HepG2 (cell line): Measurements from ENCODE around the gene PWP1. TPM values are rescaled to one million over a fixed set of nuclear protein-coding genes. Genes with fewer than 3 reads are reported as not detected.

ENCODE experiments used
- ADNP ChIP-seq: sonication (generic); formaldehyde crosslinking; IDR thresholded peaks from 2 replicates; pipeline ENCODE4 v1.4.0; 2020; ENCODE audit warnings: missing genetic modification reagents
- ATM ChIP-seq: fragments of 450-650 bp; IDR thresholded peaks from 2 replicates; pipeline ENCODE4 v1.7.1; 2017; ENCODE audit warnings: mild to moderate bottlenecking, borderline replicate concordance
- CEBPG ChIP-seq: IDR thresholded peaks from 2 replicates; pipeline ENCODE4 v1.6.1; 2016
- DR1 ChIP-seq: sonication (generic); formaldehyde crosslinking; IDR thresholded peaks from 2 replicates; pipeline ENCODE4 v1.8.0; 2021; ENCODE audit warnings: mild to moderate bottlenecking, missing genetic modification reagents, inconsistent platforms
- FOXJ3 ChIP-seq: sonication (generic); formaldehyde crosslinking; IDR thresholded peaks from 2 replicates; pipeline ENCODE4 v1.4.0; 2020; ENCODE audit warnings: missing genetic modification reagents, mild to moderate bottlenecking, borderline replicate concordance
- GABPA ChIP-seq, 2 experiments: IDR thresholded peaks; 2 replicates each; pipeline ENCODE4 v1.6.1; 2011 to 2016; ENCODE audit warnings: low read depth in 2 of 2, low read length in 1 of 2, missing biosample characterization in 1 of 2, missing genetic modification characterization in 1 of 2
- NCOR1 ChIP-seq: fragments of 200-600 bp; sonication (generic); IDR thresholded peaks from 2 replicates; pipeline ENCODE4 v1.7.0; 2017; ENCODE audit warnings: antibody characterized with exemption, low read length, borderline replicate concordance
- POLR2A ChIP-seq, 2 experiments: IDR thresholded peaks; 2 replicates each; pipeline ENCODE4 v1.6.1; 2011; ENCODE audit warnings: low read depth in 2 of 2, low read length in 2 of 2, mild to moderate bottlenecking in 1 of 2, moderate library complexity in 1 of 2; ENCODE audit not compliant: insufficient read depth in 1 of 2
- RBAK ChIP-seq: sonication (generic); formaldehyde crosslinking; IDR thresholded peaks from 2 replicates; pipeline ENCODE4 v1.5.1; 2020; ENCODE audit warnings: mild to moderate bottlenecking, missing genetic modification reagents
- SIX1 ChIP-seq: sonication (generic); formaldehyde crosslinking; IDR thresholded peaks from 2 replicates; pipeline ENCODE4 v1.4.0; 2020; ENCODE audit warnings: missing genetic modification reagents, borderline replicate concordance
- SOX5 ChIP-seq: IDR thresholded peaks from 2 replicates; pipeline ENCODE4 v1.6.1; 2016; ENCODE audit warnings: borderline replicate concordance
- TMF1 ChIP-seq: sonication (generic); formaldehyde crosslinking; IDR thresholded peaks from 2 replicates; pipeline ENCODE4 v1.8.1; 2022; ENCODE audit warnings: low read depth, missing genetic modification reagents
- TOPORS ChIP-seq: sonication (generic); formaldehyde crosslinking; IDR thresholded peaks from 2 replicates; pipeline ENCODE4 v1.8.0; 2023; ENCODE audit warnings: mild to moderate bottlenecking, missing genetic modification reagents
- TSC22D2 ChIP-seq: sonication (generic); formaldehyde crosslinking; IDR thresholded peaks from 2 replicates; pipeline ENCODE4 v1.5.1; 2020; ENCODE audit warnings: missing genetic modification reagents, mild to moderate bottlenecking, borderline replicate concordance
- ZNF207 ChIP-seq: fragments of 450-650 bp; IDR thresholded peaks from 2 replicates; pipeline ENCODE4 v1.6.1; 2016; ENCODE audit warnings: antibody characterized with exemption, borderline replicate concordance
- ZNF317 ChIP-seq: sonication (generic); formaldehyde crosslinking; IDR thresholded peaks from 2 replicates; pipeline ENCODE4 v1.5.0; 2020; ENCODE audit warnings: mild to moderate bottlenecking, missing genetic modification reagents
- ZNF546 ChIP-seq: sonication (generic); formaldehyde crosslinking; conservative IDR thresholded peaks from 2 replicates; pipeline ENCODE4 v1.8.1; 2023; ENCODE audit warnings: mild to moderate bottlenecking, missing genetic modification reagents
- ZNF563 ChIP-seq: sonication (generic); formaldehyde crosslinking; IDR thresholded peaks from 2 replicates; pipeline ENCODE4 v1.8.0; 2022; ENCODE audit warnings: mild to moderate bottlenecking, moderate library complexity, missing genetic modification reagents
- ZNF616 ChIP-seq: sonication (generic); formaldehyde crosslinking; IDR thresholded peaks from 2 replicates; pipeline ENCODE4 v1.5.0; 2020; ENCODE audit warnings: low read depth, mild to moderate bottlenecking, missing genetic modification reagents
- ZNF644 ChIP-seq: IDR thresholded peaks from 2 replicates; pipeline ENCODE4 v1.6.1; 2016; ENCODE audit warnings: low read depth
- polyA plus RNA-seq, 8 experiments: library from polyadenylated mRNA; depleted of rRNA in 3 of 8; stranded (reverse) in 7 of 8; unstranded in 1 of 8; fragments of >200 nt; fragmentation: Illumina TruSeq in 4 of 8; extraction: Trizol in 4 of 8; gene quantifications; 2 replicates each; pipeline versions ENCODE4 v1.2.1 to v1.2.3, GENCODE V29; 2011 to 2016; ENCODE audit warnings: low read depth in 4 of 8, missing spikeins in 1 of 8, mixed read lengths in 1 of 8; ENCODE audit not compliant: insufficient read depth in 1 of 8
- total RNA-seq, 5 experiments: library from RNA; depleted of rRNA; stranded (reverse); fragments of >200 nt; fragmentation: Illumina TruSeq; extraction: Trizol; gene quantifications; 2 replicates each; pipeline ENCODE4 v1.2.3, GENCODE V29; 2016; ENCODE audit warnings: low read depth in 1 of 5
- TF ChIP-seq, protein P1 (sequence below): sonication (generic); formaldehyde crosslinking; IDR thresholded peaks from 2 replicates; pipeline ENCODE4 v1.5.0; 2020; ENCODE audit warnings: missing genetic modification reagents
- TF ChIP-seq, protein P2 (sequence below): IDR thresholded peaks from 2 replicates; pipeline ENCODE4 v1.6.1; 2018; ENCODE audit warnings: missing genetic modification reagents, mild to moderate bottlenecking, missing compliant biosample characterization
- TF ChIP-seq, protein P3 (sequence below): sonication (generic); formaldehyde crosslinking; IDR thresholded peaks from 2 replicates; pipeline ENCODE4 v1.4.0; 2020; ENCODE audit warnings: mild to moderate bottlenecking, missing genetic modification reagents
- TF ChIP-seq, protein P4 (sequence below): sonication (generic); formaldehyde crosslinking; IDR thresholded peaks from 2 replicates; pipeline ENCODE4 v1.5.0; 2020; ENCODE audit warnings: missing genetic modification reagents
- TF ChIP-seq, protein P5 (sequence below): sonication (generic); formaldehyde crosslinking; IDR thresholded peaks from 2 replicates; pipeline ENCODE4 v1.5.0; 2020; ENCODE audit warnings: mild to moderate bottlenecking, missing genetic modification reagents
- TF ChIP-seq, protein P6 (sequence below): sonication (generic); formaldehyde crosslinking; IDR thresholded peaks from 2 replicates; pipeline ENCODE4 v1.5.0; 2020; ENCODE audit warnings: missing genetic modification reagents, mild to moderate bottlenecking, borderline replicate concordance

Gene PWP1
- total and polyA plus RNA-seq, 2 of the 13 experiments (the other 11 are each of a cell fraction or from before 2014, with no cell fraction given): 65.9 to 70.2 TPM

DNA sequence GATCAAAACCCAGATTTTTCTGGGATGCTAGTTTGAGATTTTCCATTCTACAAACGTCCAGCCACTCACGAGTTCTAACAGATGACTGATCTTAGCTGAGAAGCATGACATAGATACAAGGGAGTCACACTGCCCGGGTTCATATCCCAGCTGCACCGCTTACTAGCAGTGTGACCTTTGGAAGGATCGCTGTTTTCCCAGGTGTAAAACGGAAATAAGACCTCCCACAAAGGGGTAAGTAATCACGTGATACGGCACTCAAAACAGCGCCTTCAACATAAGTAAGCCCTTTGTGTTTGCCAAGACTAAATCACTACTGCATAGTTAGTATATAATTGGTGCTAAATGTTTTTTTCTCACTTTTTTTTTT, 624 bp upstream of the PWP1 start (continued):
- TF ChIP-seq, protein P1, sequence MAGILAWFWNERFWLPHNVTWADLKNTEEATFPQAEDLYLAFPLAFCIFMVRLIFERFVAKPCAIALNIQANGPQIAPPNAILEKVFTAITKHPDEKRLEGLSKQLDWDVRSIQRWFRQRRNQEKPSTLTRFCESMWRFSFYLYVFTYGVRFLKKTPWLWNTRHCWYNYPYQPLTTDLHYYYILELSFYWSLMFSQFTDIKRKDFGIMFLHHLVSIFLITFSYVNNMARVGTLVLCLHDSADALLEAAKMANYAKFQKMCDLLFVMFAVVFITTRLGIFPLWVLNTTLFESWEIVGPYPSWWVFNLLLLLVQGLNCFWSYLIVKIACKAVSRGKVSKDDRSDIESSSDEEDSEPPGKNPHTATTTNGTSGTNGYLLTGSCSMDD (CRISPR knock-in tag): no peak
- no peak for TF ChIP-seq TOPORS (CRISPR knock-in tag)
- TF ChIP-seq GABPA (IDR thresholded peaks at IDR 0.05; ENCODE audit: low read depth, low read length): no peak
- TF ChIP-seq GABPA (CRISPR knock-in tag; IDR thresholded peaks at IDR 0.05; ENCODE audit: low read depth): peak; percentile 72
- TF ChIP-seq, protein P2, sequence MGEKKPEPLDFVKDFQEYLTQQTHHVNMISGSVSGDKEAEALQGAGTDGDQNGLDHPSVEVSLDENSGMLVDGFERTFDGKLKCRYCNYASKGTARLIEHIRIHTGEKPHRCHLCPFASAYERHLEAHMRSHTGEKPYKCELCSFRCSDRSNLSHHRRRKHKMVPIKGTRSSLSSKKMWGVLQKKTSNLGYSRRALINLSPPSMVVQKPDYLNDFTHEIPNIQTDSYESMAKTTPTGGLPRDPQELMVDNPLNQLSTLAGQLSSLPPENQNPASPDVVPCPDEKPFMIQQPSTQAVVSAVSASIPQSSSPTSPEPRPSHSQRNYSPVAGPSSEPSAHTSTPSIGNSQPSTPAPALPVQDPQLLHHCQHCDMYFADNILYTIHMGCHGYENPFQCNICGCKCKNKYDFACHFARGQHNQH (CRISPR knock-in tag): no peak
- TF ChIP-seq ZNF317 (CRISPR knock-in tag): 0 out of 2 replicates have a peak, but pooled peaks have one; percentile 20
- no peak for TF ChIP-seq ZNF563
- TF ChIP-seq, protein P3, sequence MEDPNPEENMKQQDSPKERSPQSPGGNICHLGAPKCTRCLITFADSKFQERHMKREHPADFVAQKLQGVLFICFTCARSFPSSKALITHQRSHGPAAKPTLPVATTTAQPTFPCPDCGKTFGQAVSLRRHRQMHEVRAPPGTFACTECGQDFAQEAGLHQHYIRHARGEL: no peak
- no peak for TF ChIP-seq TMF1 (CRISPR knock-in tag)
- TF ChIP-seq ZNF616 (CRISPR knock-in tag): no peak
- TF ChIP-seq SOX5 (CRISPR knock-in tag): peak; percentile 66; the same call in 1 of the 2 replicates
- no peak for TF ChIP-seq ZNF207
- no peak for TF ChIP-seq ADNP (CRISPR knock-in tag)
- no peak for TF ChIP-seq RBAK (CRISPR knock-in tag)
- TF ChIP-seq, protein P4, sequence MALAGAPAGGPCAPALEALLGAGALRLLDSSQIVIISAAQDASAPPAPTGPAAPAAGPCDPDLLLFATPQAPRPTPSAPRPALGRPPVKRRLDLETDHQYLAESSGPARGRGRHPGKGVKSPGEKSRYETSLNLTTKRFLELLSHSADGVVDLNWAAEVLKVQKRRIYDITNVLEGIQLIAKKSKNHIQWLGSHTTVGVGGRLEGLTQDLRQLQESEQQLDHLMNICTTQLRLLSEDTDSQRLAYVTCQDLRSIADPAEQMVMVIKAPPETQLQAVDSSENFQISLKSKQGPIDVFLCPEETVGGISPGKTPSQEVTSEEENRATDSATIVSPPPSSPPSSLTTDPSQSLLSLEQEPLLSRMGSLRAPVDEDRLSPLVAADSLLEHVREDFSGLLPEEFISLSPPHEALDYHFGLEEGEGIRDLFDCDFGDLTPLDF (CRISPR knock-in tag): no peak
- TF ChIP-seq FOXJ3 (CRISPR knock-in tag): no peak; the same call in 1 of the 2 replicates
- TF ChIP-seq, protein P5, sequence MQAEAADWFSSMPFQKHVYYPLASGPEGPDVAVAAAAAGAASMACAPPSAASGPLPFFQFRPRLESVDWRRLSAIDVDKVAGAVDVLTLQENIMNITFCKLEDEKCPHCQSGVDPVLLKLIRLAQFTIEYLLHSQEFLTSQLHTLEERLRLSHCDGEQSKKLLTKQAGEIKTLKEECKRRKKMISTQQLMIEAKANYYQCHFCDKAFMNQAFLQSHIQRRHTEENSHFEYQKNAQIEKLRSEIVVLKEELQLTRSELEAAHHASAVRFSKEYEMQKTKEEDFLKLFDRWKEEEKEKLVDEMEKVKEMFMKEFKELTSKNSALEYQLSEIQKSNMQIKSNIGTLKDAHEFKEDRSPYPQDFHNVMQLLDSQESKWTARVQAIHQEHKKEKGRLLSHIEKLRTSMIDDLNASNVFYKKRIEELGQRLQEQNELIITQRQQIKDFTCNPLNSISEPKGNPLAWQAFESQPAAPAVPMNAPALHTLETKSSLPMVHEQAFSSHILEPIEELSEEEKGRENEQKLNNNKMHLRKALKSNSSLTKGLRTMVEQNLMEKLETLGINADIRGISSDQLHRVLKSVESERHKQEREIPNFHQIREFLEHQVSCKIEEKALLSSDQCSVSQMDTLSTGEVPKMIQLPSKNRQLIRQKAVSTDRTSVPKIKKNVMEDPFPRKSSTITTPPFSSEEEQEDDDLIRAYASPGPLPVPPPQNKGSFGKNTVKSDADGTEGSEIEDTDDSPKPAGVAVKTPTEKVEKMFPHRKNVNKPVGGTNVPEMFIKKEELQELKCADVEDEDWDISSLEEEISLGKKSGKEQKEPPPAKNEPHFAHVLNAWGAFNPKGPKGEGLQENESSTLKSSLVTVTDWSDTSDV: no peak
- no peak for TF ChIP-seq CEBPG (CRISPR knock-in tag)
- peak; percentile 80; the same call in 1 of the 2 replicates for TF ChIP-seq NCOR1
- TF ChIP-seq ATM: no peak
- no peak for TF ChIP-seq TSC22D2
- no peak for TF ChIP-seq ZNF644 (CRISPR knock-in tag)
- TF ChIP-seq POLR2A (IDR thresholded peaks at IDR 0.05; ENCODE audit: insufficient read depth in 1 of 2, low read depth in 2 of 2, low read length in 2 of 2): peak; percentile 48 to 60
- TF ChIP-seq SIX1 (CRISPR knock-in tag): peak; percentile 29; the same call in 1 of the 2 replicates
- TF ChIP-seq DR1 (CRISPR knock-in tag): no peak
- no peak for TF ChIP-seq ZNF546
- TF ChIP-seq, protein P6, sequence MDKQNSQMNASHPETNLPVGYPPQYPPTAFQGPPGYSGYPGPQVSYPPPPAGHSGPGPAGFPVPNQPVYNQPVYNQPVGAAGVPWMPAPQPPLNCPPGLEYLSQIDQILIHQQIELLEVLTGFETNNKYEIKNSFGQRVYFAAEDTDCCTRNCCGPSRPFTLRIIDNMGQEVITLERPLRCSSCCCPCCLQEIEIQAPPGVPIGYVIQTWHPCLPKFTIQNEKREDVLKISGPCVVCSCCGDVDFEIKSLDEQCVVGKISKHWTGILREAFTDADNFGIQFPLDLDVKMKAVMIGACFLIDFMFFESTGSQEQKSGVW (CRISPR knock-in tag): no peak
